H9 (cell line): ENCODE measurements around the gene AQP5. TPM values are rescaled to one million over a fixed set of nuclear protein-coding genes. Genes with fewer than 3 reads are reported as not detected.

Experiments used
- DNase-seq: peaks from one replicate; pipeline ENCODE4 v3.0.0-alpha.2; 2017
- H2AFZ ChIP-seq: one replicate; pipeline ENCODE4 v1.6.1; 2013; ENCODE audit warnings: mild to moderate bottlenecking, low read length, control low read depth, moderate library complexity
- H2AK5ac ChIP-seq: 2 replicates; pipeline ENCODE4 v1.6.1; 2013; ENCODE audit warnings: low read length, control low read depth, mixed read lengths; ENCODE audit not compliant: insufficient read length
- H2BK120ac ChIP-seq: one replicate; pipeline ENCODE4 v1.6.1; 2013; ENCODE audit warnings: low read depth, mild to moderate bottlenecking, low read length, control low read depth, inconsistent platforms; ENCODE audit not compliant: poor library complexity, severe bottlenecking
- H2BK12ac ChIP-seq: 2 replicates; pipeline ENCODE4 v1.6.1; 2013; ENCODE audit warnings: low read length, control low read depth, mixed read lengths, low read depth; ENCODE audit not compliant: insufficient read length
- H2BK15ac ChIP-seq: 2 replicates; pipeline ENCODE4 v1.6.1; 2013; ENCODE audit warnings: low read depth, low read length, control low read depth
- H2BK20ac ChIP-seq: one replicate; pipeline ENCODE4 v1.6.1; 2013; ENCODE audit warnings: low read depth, mild to moderate bottlenecking, low read length, control low read depth, inconsistent platforms; ENCODE audit not compliant: poor library complexity, severe bottlenecking
- H2BK5ac ChIP-seq: 2 replicates; pipeline ENCODE4 v1.6.1; 2013; ENCODE audit warnings: low read length, control low read depth, mixed read lengths; ENCODE audit not compliant: insufficient read length
- H3K14ac ChIP-seq: 2 replicates; pipeline ENCODE4 v1.6.1; 2013; ENCODE audit warnings: low read length, control low read depth; ENCODE audit not compliant: insufficient read depth
- H3K18ac ChIP-seq: 2 replicates; pipeline ENCODE4 v1.6.1; 2013; ENCODE audit warnings: low read depth, mild to moderate bottlenecking, mixed read lengths, low read length, control low read depth; ENCODE audit not compliant: insufficient read length
- H3K23ac ChIP-seq: 2 replicates; pipeline ENCODE4 v1.6.1; 2013; ENCODE audit warnings: low read length, control low read depth, mixed read lengths, low read depth; ENCODE audit not compliant: insufficient read length
- H3K23me2 ChIP-seq: 2 replicates; pipeline ENCODE4 v1.6.1; 2013; ENCODE audit warnings: low read depth, mild to moderate bottlenecking, mixed read lengths, low read length, control low read depth; ENCODE audit not compliant: insufficient read length, poor library complexity, severe bottlenecking
- H3K27ac ChIP-seq: 2 replicates; pipeline ENCODE4 v1.5.1; 2013; ENCODE audit warnings: low read length, control low read depth, mixed read lengths, low read depth; ENCODE audit not compliant: insufficient read length
- H3K27me3 ChIP-seq: 2 replicates; pipeline ENCODE4 v1.6.1; 2013; ENCODE audit warnings: low read length, control low read depth, inconsistent platforms; ENCODE audit not compliant: insufficient read depth
- H3K4ac ChIP-seq: 2 replicates; pipeline ENCODE4 v1.6.1; 2013; ENCODE audit warnings: low read depth, mild to moderate bottlenecking, control low read depth, inconsistent platforms, low read length, moderate library complexity
- H3K4me1 ChIP-seq: 2 replicates; pipeline ENCODE4 v1.6.1; 2013; ENCODE audit warnings: low read length, control low read depth, inconsistent platforms; ENCODE audit not compliant: insufficient read depth
- H3K4me2 ChIP-seq: 2 replicates; pipeline ENCODE4 v1.6.1; 2013; ENCODE audit warnings: low read length, control low read depth, mixed read lengths; ENCODE audit not compliant: insufficient read length, insufficient read depth
- H3K56ac ChIP-seq: 2 replicates; pipeline ENCODE4 v1.6.1; 2013; ENCODE audit warnings: low read depth, mild to moderate bottlenecking, mixed read lengths, low read length, control low read depth; ENCODE audit not compliant: insufficient read length
- H3K79me1 ChIP-seq: 2 replicates; pipeline ENCODE4 v1.6.1; 2013; ENCODE audit warnings: low read depth, mild to moderate bottlenecking, moderate library complexity, low read length, control low read depth, inconsistent platforms; ENCODE audit not compliant: insufficient read depth, poor library complexity, severe bottlenecking
- H3K79me2 ChIP-seq: 2 replicates; pipeline ENCODE4 v1.6.1; 2013; ENCODE audit warnings: low read length, control low read depth, inconsistent platforms; ENCODE audit not compliant: insufficient read depth
- H3K9ac ChIP-seq: 2 replicates; pipeline ENCODE4 v1.6.1; 2013; ENCODE audit warnings: low read length, control low read depth, mixed read lengths; ENCODE audit not compliant: insufficient read length; ENCODE audit errors: extremely low read depth
- H3K9me3 ChIP-seq: one replicate; pipeline ENCODE4 v1.6.1; 2013; ENCODE audit warnings: low read depth, low read length, inconsistent platforms; ENCODE audit not compliant: control insufficient read depth
- H3T11ph ChIP-seq: one replicate; pipeline ENCODE4 v1.6.1; 2013; ENCODE audit warnings: mild to moderate bottlenecking, low read length, control low read depth, inconsistent platforms
- H4K20me1 ChIP-seq: one replicate; pipeline ENCODE4 v1.6.1; 2013; ENCODE audit not compliant: control insufficient read depth, insufficient read length, insufficient read depth
- H4K5ac ChIP-seq: 2 replicates; pipeline ENCODE4 v1.6.1; 2013; ENCODE audit warnings: low read depth, mild to moderate bottlenecking, mixed read lengths, low read length, control low read depth; ENCODE audit not compliant: insufficient read length
- H4K8ac ChIP-seq: replicated peaks from 2 replicates; pipeline ENCODE4 v1.6.1; 2013; ENCODE audit warnings: low read length, control low read depth, mixed read lengths, low read depth; ENCODE audit not compliant: insufficient read length
- H4K91ac ChIP-seq: 2 replicates; pipeline ENCODE4 v1.6.1; 2013; ENCODE audit warnings: low read depth, mild to moderate bottlenecking, moderate library complexity, mixed read lengths, low read length, control low read depth; ENCODE audit not compliant: insufficient read length
- H3K27ac Mint-ChIP-seq, 3 experiments: 2 replicates in 2 of 3; 3 replicates in 1 of 3; pipeline ENCODE4 v1.8.0; 2020 to 2021; ENCODE audit warnings: mixed read lengths in 3 of 3, mild to moderate bottlenecking in 1 of 3, moderate library complexity in 1 of 3
- H3K27me3 Mint-ChIP-seq: 2 replicates; pipeline ENCODE4 v1.8.0; 2021; ENCODE audit warnings: low read depth, mild to moderate bottlenecking, moderate library complexity, mixed read lengths
- H3K36me3 Mint-ChIP-seq, 3 experiments: 2 replicates in 2 of 3; 3 replicates in 1 of 3; pipeline ENCODE4 v1.8.0; 2020 to 2021; ENCODE audit warnings: low read depth in 3 of 3, mixed read lengths in 3 of 3; ENCODE audit not compliant: insufficient read depth in 1 of 3
- H3K4me1 Mint-ChIP-seq, 2 experiments: 2 replicates each; pipeline ENCODE4 v1.8.0; 2020; ENCODE audit warnings: mixed read lengths in 2 of 2
- H3K4me3 Mint-ChIP-seq, 2 experiments: 2 replicates in 1 of 2; 3 replicates in 1 of 2; pipeline ENCODE4 v1.8.0; 2020 to 2021; ENCODE audit warnings: mild to moderate bottlenecking in 2 of 2, mixed read lengths in 2 of 2, moderate library complexity in 1 of 2
- H3K9me3 Mint-ChIP-seq, 2 experiments: 2 replicates in 1 of 2; 3 replicates in 1 of 2; pipeline ENCODE4 v1.8.0; 2020; ENCODE audit warnings: mild to moderate bottlenecking in 2 of 2, mixed read lengths in 2 of 2, moderate library complexity in 1 of 2
- WGBS: extraction: QIAGEN DNeasy Blood & Tissue Kit; methylation state at CpG from one replicate; pipeline ENCODE4 v1.1.7; 2013; ENCODE audit warnings: missing lambda C conversion rate, low lambda C conversion rate, mixed read lengths; ENCODE audit not compliant: insufficient read length; ENCODE audit errors: extremely low coverage; 5-methylcytosine and 5-hydroxymethylcytosine counted together
- total RNA-seq: library from RNA; stranded (reverse); gene quantifications from 2 replicates; pipeline ENCODE4 v1.2.1, GENCODE V29; 2021
- TF ChIP-seq, protein P1 (sequence below): fragments of 200-600 bp; sonication (generic); conservative IDR thresholded peaks from 3 replicates; pipeline ENCODE4 v1.8.0; 2021; ENCODE audit warnings: antibody characterized with exemption, mild to moderate bottlenecking

Gene AQP5
- total RNA-seq, 1 experiment from 2014 or later = 2.8 TPM

- no peaks in the 10 kb centered on the region for H4K20me1 ChIP-seq
- H3K27ac ChIP-seq = no peak overlapping the region
- no peak overlapping the region for H4K8ac ChIP-seq
- Mint-ChIP-seq H3K4me3 (no peak overlapping the region), H3K36me3 (no peaks in the 10 kb centered on the region), H3K9me3 (no peaks in the 10 kb centered on the region), H3K4me1 (peaks cover 24 to 26% of the 10 kb centered on the region in 2 experiments), H3K27me3 (peaks cover 61% of the 10 kb centered on the region), H3K27ac (no peak overlapping the region)
- H2AK5ac ChIP-seq = no peak overlapping the region
- H2BK120ac ChIP-seq = no peak overlapping the region
- no peak overlapping the region for H2AFZ ChIP-seq
- H3K23ac ChIP-seq = no peak overlapping the region
- H4K5ac ChIP-seq = no peak overlapping the region
- TF ChIP-seq, protein P1, sequence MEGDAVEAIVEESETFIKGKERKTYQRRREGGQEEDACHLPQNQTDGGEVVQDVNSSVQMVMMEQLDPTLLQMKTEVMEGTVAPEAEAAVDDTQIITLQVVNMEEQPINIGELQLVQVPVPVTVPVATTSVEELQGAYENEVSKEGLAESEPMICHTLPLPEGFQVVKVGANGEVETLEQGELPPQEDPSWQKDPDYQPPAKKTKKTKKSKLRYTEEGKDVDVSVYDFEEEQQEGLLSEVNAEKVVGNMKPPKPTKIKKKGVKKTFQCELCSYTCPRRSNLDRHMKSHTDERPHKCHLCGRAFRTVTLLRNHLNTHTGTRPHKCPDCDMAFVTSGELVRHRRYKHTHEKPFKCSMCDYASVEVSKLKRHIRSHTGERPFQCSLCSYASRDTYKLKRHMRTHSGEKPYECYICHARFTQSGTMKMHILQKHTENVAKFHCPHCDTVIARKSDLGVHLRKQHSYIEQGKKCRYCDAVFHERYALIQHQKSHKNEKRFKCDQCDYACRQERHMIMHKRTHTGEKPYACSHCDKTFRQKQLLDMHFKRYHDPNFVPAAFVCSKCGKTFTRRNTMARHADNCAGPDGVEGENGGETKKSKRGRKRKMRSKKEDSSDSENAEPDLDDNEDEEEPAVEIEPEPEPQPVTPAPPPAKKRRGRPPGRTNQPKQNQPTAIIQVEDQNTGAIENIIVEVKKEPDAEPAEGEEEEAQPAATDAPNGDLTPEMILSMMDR = no peak
- H3K79me2 ChIP-seq = no peaks in the 10 kb centered on the region
- no peak overlapping the region for H2BK15ac ChIP-seq
- no peak overlapping the region for H3K56ac ChIP-seq
- no peaks in the 10 kb centered on the region for H3K9me3 ChIP-seq
- H3K4me1 ChIP-seq = peaks cover 5% of the 10 kb centered on the region; the same call in 1 of the 2 replicates
- peaks cover 12% of the 10 kb centered on the region for H3K27me3 ChIP-seq
- H3T11ph ChIP-seq = no peak overlapping the region
- H2BK5ac ChIP-seq = no peak overlapping the region
- H2BK12ac ChIP-seq = no peak overlapping the region
- WGBS = no CpG with 5 or more reads among the region's 13 CpGs
- no peaks in the 10 kb centered on the region for H3K79me1 ChIP-seq
- H3K4ac ChIP-seq = no peak overlapping the region
- peaks cover 5% of the 10 kb centered on the region for H3K23me2 ChIP-seq
- no peak for DNase-seq
- H3K9ac ChIP-seq = no peak overlapping the region
- no peak overlapping the region for H3K18ac ChIP-seq
- H3K14ac ChIP-seq = no peak overlapping the region
- no peak overlapping the region for H2BK20ac ChIP-seq
- no peak overlapping the region for H4K91ac ChIP-seq
- no peak overlapping the region for H3K4me2 ChIP-seq
Observed at GRCh38 chr12:49964849-49965624, 3.4 kb downstream of the AQP5 start.
